ACHN (cell line): ENCODE results near the gene RNF217.
"Not testable (repeated sequence)": the region's sequence is repeated elsewhere in the genome, so short reads cannot be mapped to it uniquely, and the experiment has no call there.

Experiments
- DNase-seq: peaks from one replicate; pipeline ENCODE4 v3.0.0-alpha.2; 2015
- in situ Hi-C: cut with HindIII; loops from 2 replicates; pipeline ENCODE4 v1.10.0; 2017; ENCODE audit warnings: low sequenced_read_pairs, low pct_ligation_motif_present, low pct_unique_long_range_greater_than_20kb

The RNF217 gene

GRCh38 chr6:125102891-125103290, 140.7 kb downstream of the RNF217 start:
- in situ Hi-C loops, result loop anchor here (25.0 kb wide), 1 partner anchor 241 kb away; no protein-coding TSS in a partner anchor
- peak; percentile 55 for DNase-seq

DNA sequence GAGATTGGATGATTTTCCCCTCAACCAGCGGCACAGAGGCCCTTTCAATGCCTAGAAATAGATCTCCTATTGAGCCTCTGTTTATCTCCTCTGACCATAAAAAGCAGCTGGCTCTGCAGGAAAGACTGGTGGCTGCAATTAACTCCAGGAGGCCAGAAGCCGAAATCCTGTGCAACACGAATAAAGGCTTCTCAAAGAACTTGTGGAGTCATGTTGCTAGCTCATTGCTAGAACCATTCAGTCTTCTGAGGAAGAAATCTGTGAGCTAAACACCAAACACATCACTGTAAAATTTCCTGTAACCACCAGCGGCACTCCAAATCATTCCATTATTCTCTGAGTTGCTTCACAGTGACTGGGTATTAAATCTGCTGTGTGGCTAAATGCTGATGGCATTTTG, 142.2 kb downstream of the RNF217 start:
- in situ Hi-C loops, result loop anchor here (25.0 kb wide), 1 partner anchor 242 kb away; no protein-coding TSS in a partner anchor
- no peak for DNase-seq

GRCh38 chr6:125107048-125107447, 144.8 kb downstream of the RNF217 start:
- in situ Hi-C loops, result loop anchor here (25.0 kb wide), 1 partner anchor 245 kb away; no protein-coding TSS in a partner anchor
- no peak for DNase-seq

GRCh38 chr6:125107896-125108295, 145.7 kb downstream of the RNF217 start:
- no peak for DNase-seq
- in situ Hi-C loops, result loop anchor here (25.0 kb wide), 1 partner anchor 246 kb away; no protein-coding TSS in a partner anchor

GRCh38 chr6:125110056-125110455, 147.8 kb downstream of the RNF217 start:
- DNase-seq, result no peak
- in situ Hi-C loops, result loop anchor here (25.0 kb wide), 1 partner anchor 248 kb away; no protein-coding TSS in a partner anchor

DNA sequence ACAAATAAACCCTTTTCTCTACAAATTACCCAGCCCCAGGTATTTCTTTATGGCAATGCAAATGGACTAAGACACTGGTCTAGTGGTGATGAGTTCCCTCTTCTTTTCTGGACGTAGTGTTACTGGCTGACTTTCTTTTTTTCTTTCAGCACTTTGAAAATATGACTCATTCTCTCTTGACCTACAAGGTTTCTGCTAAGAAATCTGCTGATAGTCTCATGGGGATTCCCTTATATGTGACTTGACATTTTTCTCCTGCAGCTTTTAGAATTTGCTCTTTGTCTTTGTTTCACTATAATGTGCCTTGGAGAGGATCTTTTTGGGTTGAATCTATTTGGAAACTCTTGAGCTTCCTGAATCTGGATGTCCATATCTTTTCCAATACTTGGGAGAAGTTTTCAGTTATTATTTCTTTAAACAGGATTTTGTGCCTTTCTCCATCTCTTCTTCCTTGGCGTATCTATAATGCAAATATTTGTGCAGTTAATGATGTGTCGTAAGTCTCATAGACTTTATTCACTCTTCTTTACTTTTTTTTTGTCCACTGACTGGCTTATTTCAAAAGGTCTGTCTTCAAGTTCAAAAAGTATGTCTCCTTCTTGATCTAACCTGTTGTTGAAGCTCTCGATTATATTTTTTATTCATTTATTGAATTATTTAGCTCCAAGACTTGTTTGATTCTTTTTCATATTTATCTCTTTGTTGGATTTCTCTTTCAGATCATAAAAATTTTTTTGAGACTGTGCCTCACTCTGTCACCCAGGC, 149.2 kb downstream of the RNF217 start:
- in situ Hi-C loops, result loop anchor here (25.0 kb wide), 1 partner anchor 249 kb away; no protein-coding TSS in a partner anchor
- no peak for DNase-seq

- in situ Hi-C loops, result loop anchor here (25.0 kb wide), 1 partner anchor 251 kb away; no protein-coding TSS in a partner anchor
These were observed 150.7 kb downstream of the RNF217 start for GRCh38 chr6:125112934-125113333.

GRCh38 chr6:125114248-125114858, 152.1 kb downstream of the RNF217 start:
- in situ Hi-C loops, result loop anchor here (25.0 kb wide), 1 partner anchor 252 kb away; no protein-coding TSS in a partner anchor

More at GRCh38 chr6:125112934-125113333, 150.7 kb downstream of the RNF217 start:
- no peak for DNase-seq

DNA sequence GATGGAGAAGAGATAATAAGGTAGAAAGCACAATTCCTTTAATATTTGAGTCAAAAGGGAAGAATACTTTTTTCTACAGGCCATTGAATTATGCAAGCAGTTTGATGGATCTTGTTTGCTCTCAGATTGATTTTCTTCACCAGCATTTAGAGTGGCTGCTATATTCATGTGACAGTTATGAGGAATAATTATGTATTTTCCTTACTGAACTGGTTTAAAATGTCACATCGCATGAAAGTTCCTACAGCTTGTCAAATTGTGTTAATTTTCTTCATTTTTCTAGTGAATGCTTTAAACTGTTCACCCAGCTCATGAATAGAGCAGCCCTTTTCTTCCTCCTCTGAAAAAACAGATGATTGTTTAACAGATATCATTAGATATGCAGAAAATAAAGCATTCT, 153.9 kb downstream of the RNF217 start:
- DNase-seq, result no peak
- in situ Hi-C loops, result loop anchor here (25.0 kb wide), 1 partner anchor 254 kb away; no protein-coding TSS in a partner anchor

More at GRCh38 chr6:125114248-125114858, 152.1 kb downstream of the RNF217 start:
- DNase-seq, result peak; percentile 66

GRCh38 chr6:125116710-125117109, 154.5 kb downstream of the RNF217 start:
- in situ Hi-C loops, result loop anchor here (25.0 kb wide), 1 partner anchor 254 kb away; no protein-coding TSS in a partner anchor
- no peak for DNase-seq

DNA sequence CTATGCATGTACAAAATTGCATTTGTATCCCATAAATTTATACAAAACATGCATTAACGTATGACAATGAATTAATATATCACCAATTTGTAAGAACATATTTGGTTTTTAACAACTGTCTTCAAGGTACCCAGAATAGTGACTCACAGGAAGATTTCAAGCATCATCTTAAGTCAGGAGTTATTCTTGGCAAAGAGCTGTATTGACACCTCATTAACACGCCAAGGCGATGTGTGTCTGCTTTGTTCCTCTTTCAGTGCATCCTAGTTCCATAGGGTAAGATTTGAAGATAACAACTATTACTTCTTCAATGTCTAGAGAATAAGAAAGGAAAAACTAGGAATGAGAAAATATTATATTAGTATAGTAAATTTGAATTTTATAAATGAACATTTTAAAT, 155.6 kb downstream of the RNF217 start:
- DNase-seq, result no peak
- in situ Hi-C loops, result loop anchor here (25.0 kb wide), 1 partner anchor 256 kb away; no protein-coding TSS in a partner anchor

DNA sequence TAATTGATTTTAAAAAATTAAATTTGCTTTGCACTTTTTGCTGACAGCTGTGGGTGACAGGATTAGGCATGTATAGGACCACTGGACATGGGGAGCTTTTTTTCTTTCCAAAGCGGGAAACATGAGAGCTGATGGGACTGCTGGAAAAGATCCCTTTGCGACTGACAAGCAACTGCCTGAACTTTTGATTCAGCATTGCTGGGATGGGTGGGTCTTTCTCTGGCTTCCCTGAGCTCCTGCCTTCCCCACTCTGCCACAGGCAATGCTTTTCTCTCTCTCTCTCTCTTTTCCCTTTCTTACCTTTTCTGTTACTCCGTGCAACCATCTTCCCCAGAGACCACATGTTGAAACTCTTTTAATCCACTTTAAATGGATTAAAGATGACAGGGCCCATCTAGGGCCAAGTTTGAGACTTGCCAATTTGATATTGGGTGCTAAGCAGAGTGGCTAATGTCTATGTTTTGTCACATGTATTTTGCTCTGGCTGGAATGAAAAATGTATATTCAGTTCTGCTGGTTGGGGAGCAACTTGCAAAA, 157.9 kb downstream of the RNF217 start:
- no peak for DNase-seq
- in situ Hi-C loops, result loop anchor here (25.0 kb wide), 1 partner anchor 258 kb away; no protein-coding TSS in a partner anchor

DNA sequence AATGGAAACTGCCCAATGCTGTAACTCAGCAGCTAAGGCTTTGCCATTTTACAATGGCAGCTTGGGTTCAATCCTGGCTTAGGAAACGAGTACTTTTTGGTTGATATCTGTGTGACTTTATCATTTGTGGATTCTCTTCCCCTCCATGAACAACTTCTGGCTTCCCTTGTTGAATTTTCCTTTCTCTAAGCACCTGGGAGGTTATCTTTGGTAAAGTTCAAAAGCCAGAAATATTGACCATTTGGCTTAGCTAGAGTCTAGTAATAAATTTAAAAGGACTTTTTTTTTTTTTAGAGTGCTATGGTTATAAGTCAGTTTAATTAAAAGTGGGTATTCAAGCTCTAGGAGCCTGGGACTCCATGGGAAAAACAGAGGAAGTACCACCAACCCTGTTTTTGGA, 159.7 kb downstream of the RNF217 start:
- in situ Hi-C loops, result loop anchor here (25.0 kb wide), 1 partner anchor 260 kb away; no protein-coding TSS in a partner anchor
- DNase-seq, result no peak

DNA sequence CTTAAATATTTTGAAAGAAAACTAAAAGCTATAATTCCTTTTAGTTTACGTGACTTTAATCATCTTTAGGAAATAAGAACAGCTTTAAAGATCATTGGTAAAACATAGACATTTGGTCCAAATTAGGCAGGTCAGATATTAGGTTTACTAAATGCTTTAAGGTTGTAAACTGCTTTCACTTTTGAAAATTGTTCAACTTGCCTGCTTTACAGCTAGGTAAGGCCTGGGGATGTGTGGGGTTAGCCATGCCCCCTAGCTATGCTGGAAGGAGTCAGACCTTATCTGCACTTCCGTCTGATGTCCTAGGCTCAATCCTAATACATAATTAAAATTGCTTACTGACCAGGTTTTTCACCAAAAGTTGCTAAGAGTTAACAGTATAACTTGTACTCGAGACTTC, 160.8 kb downstream of the RNF217 start:
- in situ Hi-C loops, result loop anchor here (25.0 kb wide), 1 partner anchor 261 kb away; no protein-coding TSS in a partner anchor
- no peak for DNase-seq

DNA sequence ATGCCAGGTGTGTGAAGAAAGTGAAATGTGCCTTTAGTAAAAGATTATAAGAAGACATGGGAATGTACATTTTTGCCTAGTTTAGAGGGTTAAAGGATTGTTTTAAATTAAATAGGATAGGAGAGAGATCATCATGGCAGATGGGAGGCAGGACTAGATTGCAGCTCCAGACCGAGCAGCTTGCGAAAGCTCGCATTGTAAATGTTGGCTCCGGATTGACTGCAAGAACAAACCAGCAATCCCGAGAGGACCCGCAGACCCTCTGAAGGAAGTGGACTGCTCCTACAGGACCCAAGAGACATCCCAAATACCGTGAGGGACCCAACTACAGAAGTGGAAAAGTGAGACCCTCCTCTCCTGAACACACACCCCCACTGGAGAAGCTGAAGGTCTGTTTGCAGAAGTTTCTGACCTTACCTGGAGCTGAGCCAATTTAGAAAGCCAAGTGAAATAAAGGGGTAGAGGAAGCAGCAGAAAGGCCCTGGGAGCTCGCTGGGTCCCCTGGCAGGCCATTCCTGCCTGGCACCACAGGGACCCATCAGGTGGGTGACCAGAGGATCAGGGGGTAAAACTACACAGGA, 161.3 kb downstream of the RNF217 start:
- in situ Hi-C loops, result loop anchor here (25.0 kb wide), 1 partner anchor 261 kb away; no protein-coding TSS in a partner anchor
- DNase-seq, result no peak

- DNase-seq, result no peak
- in situ Hi-C loops, result loop anchor here (25.0 kb wide), 1 partner anchor 262 kb away; no protein-coding TSS in a partner anchor
These were observed 161.9 kb downstream of the RNF217 start for GRCh38 chr6:125124049-125124669.

- in situ Hi-C loops, DNase-seq: not testable (repeated sequence)
These were observed 163.6 kb downstream of the RNF217 start for GRCh38 chr6:125125856-125126255.

DNA sequence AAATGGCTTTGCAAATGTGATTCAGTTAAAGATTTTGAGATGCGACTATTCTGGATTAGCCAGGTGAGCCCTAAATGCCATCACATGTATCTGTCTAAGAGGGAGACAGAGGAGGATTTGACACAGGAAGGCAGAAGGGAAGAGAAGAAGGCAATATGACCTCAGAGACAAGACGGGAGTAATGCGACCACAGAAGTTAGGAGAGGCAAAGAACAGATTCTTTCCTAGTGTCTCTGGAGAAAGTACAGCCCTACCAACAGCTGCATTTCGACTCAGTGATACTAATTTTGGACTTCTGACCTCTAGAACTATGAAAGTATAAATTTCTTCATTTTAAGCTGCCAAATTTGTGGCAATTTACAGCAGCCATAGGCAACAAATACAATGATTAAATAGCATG, 167.1 kb downstream of the RNF217 start:
- in situ Hi-C loops, result no loop called here
- DNase-seq, result no peak
